ENCODE data around the gene RASGRP2.
A peak's percentile ranks its signal among the peaks of the same experiment; 100 is the strongest.

Gene RASGRP2

GRCh38 chr11:64762674-64763525 lies 19.0 kb upstream of the RASGRP2 start:
- Histone ChIP-seq H3K27me3 (replicated peaks in 2 of 5; ENCODE audit: control insufficient read depth in 4 of 5, insufficient read depth in 5 of 5, low read length in 4 of 5) (no peaks in the 10 kb centered on the region), H3K9me3 (ENCODE audit: control extremely low read depth in 1 of 5, control insufficient read depth in 4 of 5, insufficient read depth in 2 of 5, low read depth in 1 of 5, low read length in 4 of 5) (no peaks in the 10 kb centered on the region), H3K36me3 (ENCODE audit: control insufficient read depth in 4 of 4, insufficient read depth in 4 of 4, low read length in 3 of 4) (peaks cover 10 to 55% (median 44%) of the 10 kb centered on the region in 4 experiments), H3K4me3 (ENCODE audit: control insufficient read depth in 1 of 7, extremely low read depth in 1 of 7, insufficient read depth in 4 of 7, low read depth in 2 of 7, low read length in 6 of 7) (peak overlapping the region in 1 of 7 experiments; percentile 26), H3K4me1 (ENCODE audit: control extremely low read depth in 1 of 4, control insufficient read depth in 4 of 4, insufficient read depth in 4 of 4, low read length in 3 of 4) (peaks cover 12 to 72% (median 63%) of the 10 kb centered on the region in 4 experiments), H3K27ac (ENCODE audit: insufficient read depth in 1 of 2, low read depth in 1 of 2, low read length in 2 of 2, poor library complexity in 1 of 2, severe bottlenecking in 2 of 2) (peak overlapping the region in 1 of 2 experiments; percentile 67)
- CTCF ChIA-PET = interaction anchor here (0.8 to 20.1 kb wide), 9 partner anchors 8 to 408 kb away, joined by 3 to 345 read pairs (median 4); partner anchors contain the start of genes RASGRP2 and SF1
- POLR2A ChIA-PET = interaction anchor here (1.2 to 9.5 kb wide), 5 partner anchors 11 to 737 kb away, joined by 3 to 152 read pairs (median 9); partner anchors contain the start of genes MALAT1, RASGRP2 and SF1
- peak in 1 of 3 donors; percentile 50 for DNase-seq
- WGBS (ENCODE audit: insufficient coverage) = 76% methylated on average over 8 of the region's 13 CpGs

GRCh38 chr11:64762277-64762673 lies 18.3 kb upstream of the RASGRP2 start:
- no peak overlapping the region for H3K4me3 ChIP-seq (ENCODE audit: control insufficient read depth in 1 of 7, extremely low read depth in 1 of 7, insufficient read depth in 4 of 7, low read depth in 2 of 7, low read length in 6 of 7)
- CTCF ChIA-PET = interaction anchor here (1.0 to 20.1 kb wide), 4 partner anchors 8 to 18 kb away, joined by 3 to 345 read pairs (median 18); partner anchors contain the start of gene RASGRP2
- peaks cover 12 to 66% (median 57%) of the 10 kb centered on the region in 4 experiments for H3K4me1 ChIP-seq (ENCODE audit: control extremely low read depth in 1 of 4, control insufficient read depth in 4 of 4, insufficient read depth in 4 of 4, low read length in 3 of 4)
- WGBS (ENCODE audit: insufficient coverage) = 90% methylated on average over 3 of the region's 5 CpGs
- no peak overlapping the region for H3K27ac ChIP-seq (ENCODE audit: insufficient read depth in 1 of 2, low read depth in 1 of 2, low read length in 2 of 2, poor library complexity in 1 of 2, severe bottlenecking in 2 of 2)
- peak in 2 of 3 donors; percentile 43 for DNase-seq
- H3K9me3 ChIP-seq (ENCODE audit: control extremely low read depth in 1 of 5, control insufficient read depth in 4 of 5, insufficient read depth in 2 of 5, low read depth in 1 of 5, low read length in 4 of 5) = no peaks in the 10 kb centered on the region
- POLR2A ChIA-PET = interaction anchor here (1.2 to 9.5 kb wide), 3 partner anchors 10 to 24 kb away, joined by 3 to 152 read pairs (median 9); partner anchors contain the start of gene RASGRP2
- peaks cover 8 to 49% (median 38%) of the 10 kb centered on the region in 4 experiments for H3K36me3 ChIP-seq (ENCODE audit: control insufficient read depth in 4 of 4, insufficient read depth in 4 of 4, low read length in 3 of 4)
- no peaks in the 10 kb centered on the region for H3K27me3 ChIP-seq (replicated peaks in 2 of 5; ENCODE audit: control insufficient read depth in 4 of 5, insufficient read depth in 5 of 5, low read length in 4 of 5)

GRCh38 chr11:64760759-64761420 lies 16.9 kb upstream of the RASGRP2 start:
- Histone ChIP-seq H3K36me3 (ENCODE audit: control insufficient read depth in 4 of 4, insufficient read depth in 4 of 4, low read length in 3 of 4) (peaks cover 6 to 37% (median 29%) of the 10 kb centered on the region in 4 experiments), H3K27ac (ENCODE audit: insufficient read depth in 1 of 2, low read depth in 1 of 2, low read length in 2 of 2, poor library complexity in 1 of 2, severe bottlenecking in 2 of 2) (no peak overlapping the region), H3K4me3 (ENCODE audit: control insufficient read depth in 1 of 7, extremely low read depth in 1 of 7, insufficient read depth in 4 of 7, low read depth in 2 of 7, low read length in 6 of 7) (no peak overlapping the region), H3K9me3 (ENCODE audit: control extremely low read depth in 1 of 5, control insufficient read depth in 4 of 5, insufficient read depth in 2 of 5, low read depth in 1 of 5, low read length in 4 of 5) (no peaks in the 10 kb centered on the region), H3K27me3 (replicated peaks in 2 of 5; ENCODE audit: control insufficient read depth in 4 of 5, insufficient read depth in 5 of 5, low read length in 4 of 5) (no peaks in the 10 kb centered on the region), H3K4me1 (ENCODE audit: control extremely low read depth in 1 of 4, control insufficient read depth in 4 of 4, insufficient read depth in 4 of 4, low read length in 3 of 4) (peaks cover 12 to 58% (median 47%) of the 10 kb centered on the region in 4 experiments)
- WGBS (ENCODE audit: insufficient coverage) = 77% methylated on average over 6 of the region's 7 CpGs
- ChIA-PET POLR2A (interaction anchor here (1.1 to 9.5 kb wide), 3 partner anchors 9 to 16 kb away, joined by 4 to 152 read pairs (median 9); partner anchors contain the start of gene RASGRP2), CTCF (interaction anchor here (0.9 to 20.1 kb wide), 3 partner anchors 8 to 16 kb away, joined by 3 to 345 read pairs (median 6); partner anchors contain the start of gene RASGRP2)
- DNase-seq = peak in 2 of 3 donors; percentile 28 to 36

GRCh38 chr11:64759722-64760719 lies 16.1 kb upstream of the RASGRP2 start, which contains the start of gene PYGM:
Gene PYGM (minus strand): TSS chr11:64759974. CDS start chr11:64759898, 76 bp downstream.
- CTCF ChIA-PET = interaction anchor here (0.9 to 20.1 kb wide), 4 partner anchors 9 to 16 kb away, joined by 3 to 345 read pairs (median 6); partner anchors contain the start of gene RASGRP2

GRCh38 chr11:64759131-64759721 lies 15.3 kb upstream of the RASGRP2 start:
- Histone ChIP-seq H3K9me3 (ENCODE audit: control extremely low read depth in 1 of 5, control insufficient read depth in 4 of 5, insufficient read depth in 2 of 5, low read depth in 1 of 5, low read length in 4 of 5) (no peaks in the 10 kb centered on the region), H3K27me3 (replicated peaks in 2 of 5; ENCODE audit: control insufficient read depth in 4 of 5, insufficient read depth in 5 of 5, low read length in 4 of 5) (no peaks in the 10 kb centered on the region), H3K27ac (ENCODE audit: insufficient read depth in 1 of 2, low read depth in 1 of 2, low read length in 2 of 2, poor library complexity in 1 of 2, severe bottlenecking in 2 of 2) (no peak overlapping the region), H3K4me3 (ENCODE audit: control insufficient read depth in 1 of 7, extremely low read depth in 1 of 7, insufficient read depth in 4 of 7, low read depth in 2 of 7, low read length in 6 of 7) (no peak overlapping the region), H3K36me3 (ENCODE audit: control insufficient read depth in 4 of 4, insufficient read depth in 4 of 4, low read length in 3 of 4) (peaks cover 6 to 22% (median 17%) of the 10 kb centered on the region in 4 experiments), H3K4me1 (ENCODE audit: control extremely low read depth in 1 of 4, control insufficient read depth in 4 of 4, insufficient read depth in 4 of 4, low read length in 3 of 4) (peaks cover 9 to 44% (median 32%) of the 10 kb centered on the region in 4 experiments)
- DNase-seq = peak in 2 of 3 donors; percentile 24 to 34
- CTCF ChIA-PET = interaction anchor here (0.9 to 20.1 kb wide), 4 partner anchors 10 to 16 kb away, joined by 3 to 345 read pairs (median 6); partner anchors contain the start of gene RASGRP2
- 91% methylated on average over 15 of the region's 21 CpGs for WGBS (ENCODE audit: insufficient coverage)
- POLR2A ChIA-PET = interaction anchor here (9.5 kb wide), 1 partner anchor 14 kb away, joined by 152 read pairs; the partner anchor contains the start of gene RASGRP2

More at GRCh38 chr11:64759722-64760719, 16.1 kb upstream of the RASGRP2 start, which contains the start of gene PYGM:
- Histone ChIP-seq H3K27ac (ENCODE audit: insufficient read depth in 1 of 2, low read depth in 1 of 2, low read length in 2 of 2, poor library complexity in 1 of 2, severe bottlenecking in 2 of 2) (no peak within 1 kb of the TSS), H3K9me3 (ENCODE audit: control extremely low read depth in 1 of 5, control insufficient read depth in 4 of 5, insufficient read depth in 2 of 5, low read depth in 1 of 5, low read length in 4 of 5) (no peaks in the 10 kb centered on the region), H3K4me1 (ENCODE audit: control extremely low read depth in 1 of 4, control insufficient read depth in 4 of 4, insufficient read depth in 4 of 4, low read length in 3 of 4) (peaks cover 12 to 52% (median 40%) of the 10 kb centered on the region in 4 experiments), H3K4me3 (ENCODE audit: control insufficient read depth in 1 of 7, extremely low read depth in 1 of 7, insufficient read depth in 4 of 7, low read depth in 2 of 7, low read length in 6 of 7) (no peak within 1 kb of the TSS), H3K27me3 (replicated peaks in 2 of 5; ENCODE audit: control insufficient read depth in 4 of 5, insufficient read depth in 5 of 5, low read length in 4 of 5) (no peaks in the 10 kb centered on the region), H3K36me3 (ENCODE audit: control insufficient read depth in 4 of 4, insufficient read depth in 4 of 4, low read length in 3 of 4) (peaks cover 6 to 30% (median 22%) of the 10 kb centered on the region in 4 experiments)
- WGBS (ENCODE audit: insufficient coverage) = 93% methylated on average over 20 of the region's 24 CpGs
- DNase-seq = peak in 2 of 3 donors; percentile 40 to 42
- POLR2A ChIA-PET = interaction anchor here (1.1 to 9.5 kb wide), 2 partner anchors 11 to 15 kb away, joined by 4 to 152 read pairs; partner anchors contain the start of gene RASGRP2
